ENCODE data around the gene COL13A1.
A peak's percentile ranks its signal among the peaks of the same experiment; 100 is the strongest.

Gene COL13A1

GRCh38 chr10:69801434-69802315 is at the start of gene COL13A1:
Gene COL13A1 (plus strand): TSS chr10:69801906. CDS start chr10:69802424, 518 bp downstream.
- DNase-seq: peak; percentile 9

- no peak for DNase-seq
These were observed 49.2 kb upstream of the COL13A1 start for GRCh38 chr10:69752479-69752878.

- no peak for DNase-seq
These were observed 45.4 kb upstream of the COL13A1 start for GRCh38 chr10:69756279-69756678.

- DNase-seq: no peak
These were observed 44.5 kb upstream of the COL13A1 start for GRCh38 chr10:69757206-69757552.

- no peak for DNase-seq
These were observed 44.0 kb upstream of the COL13A1 start for GRCh38 chr10:69757553-69758309.

GRCh38 chr10:69758310-69758728 is 43.4 kb upstream of the COL13A1 start:
- DNase-seq: no peak

GRCh38 chr10:69759641-69760040 is 42.1 kb upstream of the COL13A1 start:
- DNase-seq: no peak

GRCh38 chr10:69760072-69760471 is 41.6 kb upstream of the COL13A1 start:
- DNase-seq: no peak

GRCh38 chr10:69761320-69761719 is 40.4 kb upstream of the COL13A1 start:
- DNase-seq: no peak

GRCh38 chr10:69766161-69766910 is 35.4 kb upstream of the COL13A1 start:
- DNase-seq: no peak

GRCh38 chr10:69767793-69768192 is 33.9 kb upstream of the COL13A1 start:
- no peak for DNase-seq

- DNase-seq: no peak
These were observed 33.3 kb upstream of the COL13A1 start for GRCh38 chr10:69768386-69768785.

- DNase-seq: no peak
These were observed 32.2 kb upstream of the COL13A1 start for GRCh38 chr10:69769395-69769992.

GRCh38 chr10:69772933-69773704 is 28.6 kb upstream of the COL13A1 start:
- DNase-seq: no peak

- DNase-seq: no peak
These were observed 27.1 kb upstream of the COL13A1 start for GRCh38 chr10:69774596-69774995.

- no peak for DNase-seq
These were observed 21.6 kb upstream of the COL13A1 start for GRCh38 chr10:69780077-69780476.

GRCh38 chr10:69781576-69781975 is 20.1 kb upstream of the COL13A1 start:
- DNase-seq: no peak

- no peak for DNase-seq
These were observed 18.2 kb upstream of the COL13A1 start for GRCh38 chr10:69783515-69783914.

- peak; percentile 14 for DNase-seq
These were observed 14.9 kb upstream of the COL13A1 start for GRCh38 chr10:69786791-69787190.

- no peak for DNase-seq
These were observed 14.0 kb upstream of the COL13A1 start for GRCh38 chr10:69787681-69788080.

- no peak for DNase-seq
These were observed 12.5 kb upstream of the COL13A1 start for GRCh38 chr10:69789164-69789576.

- no peak for DNase-seq
These were observed 9.9 kb upstream of the COL13A1 start for GRCh38 chr10:69791812-69792211.
